ENCODE results near the gene RGS19.
"Not testable (repeated sequence)": the region's sequence is repeated elsewhere in the genome, so short reads cannot be mapped to it uniquely, and the experiment has no call there.

RGS19 gene, protein sequence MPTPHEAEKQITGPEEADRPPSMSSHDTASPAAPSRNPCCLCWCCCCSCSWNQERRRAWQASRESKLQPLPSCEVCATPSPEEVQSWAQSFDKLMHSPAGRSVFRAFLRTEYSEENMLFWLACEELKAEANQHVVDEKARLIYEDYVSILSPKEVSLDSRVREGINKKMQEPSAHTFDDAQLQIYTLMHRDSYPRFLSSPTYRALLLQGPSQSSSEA

GRCh38 chr20:64079273-64080012, at the start of gene RGS19:
TSS of gene RGS19 (minus strand) at chr20:64079518. CDS start at chr20:64076886, 2,632 bp downstream.
- H3K27ac ChIP-seq, result peak within 1 kb of the TSS; percentile 37
- TF ChIP-seq ZFX (IDR thresholded peaks at IDR 0.05; ENCODE audit: borderline replicate concordance), result no peak
- TF ChIP-seq, protein P1, sequence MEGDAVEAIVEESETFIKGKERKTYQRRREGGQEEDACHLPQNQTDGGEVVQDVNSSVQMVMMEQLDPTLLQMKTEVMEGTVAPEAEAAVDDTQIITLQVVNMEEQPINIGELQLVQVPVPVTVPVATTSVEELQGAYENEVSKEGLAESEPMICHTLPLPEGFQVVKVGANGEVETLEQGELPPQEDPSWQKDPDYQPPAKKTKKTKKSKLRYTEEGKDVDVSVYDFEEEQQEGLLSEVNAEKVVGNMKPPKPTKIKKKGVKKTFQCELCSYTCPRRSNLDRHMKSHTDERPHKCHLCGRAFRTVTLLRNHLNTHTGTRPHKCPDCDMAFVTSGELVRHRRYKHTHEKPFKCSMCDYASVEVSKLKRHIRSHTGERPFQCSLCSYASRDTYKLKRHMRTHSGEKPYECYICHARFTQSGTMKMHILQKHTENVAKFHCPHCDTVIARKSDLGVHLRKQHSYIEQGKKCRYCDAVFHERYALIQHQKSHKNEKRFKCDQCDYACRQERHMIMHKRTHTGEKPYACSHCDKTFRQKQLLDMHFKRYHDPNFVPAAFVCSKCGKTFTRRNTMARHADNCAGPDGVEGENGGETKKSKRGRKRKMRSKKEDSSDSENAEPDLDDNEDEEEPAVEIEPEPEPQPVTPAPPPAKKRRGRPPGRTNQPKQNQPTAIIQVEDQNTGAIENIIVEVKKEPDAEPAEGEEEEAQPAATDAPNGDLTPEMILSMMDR (IDR thresholded peaks at IDR 0.05), result no peak

GRCh38 chr20:64123517-64123916, 44.2 kb upstream of the RGS19 start:
- H3K27ac ChIP-seq, result not testable (repeated sequence)

DNA sequence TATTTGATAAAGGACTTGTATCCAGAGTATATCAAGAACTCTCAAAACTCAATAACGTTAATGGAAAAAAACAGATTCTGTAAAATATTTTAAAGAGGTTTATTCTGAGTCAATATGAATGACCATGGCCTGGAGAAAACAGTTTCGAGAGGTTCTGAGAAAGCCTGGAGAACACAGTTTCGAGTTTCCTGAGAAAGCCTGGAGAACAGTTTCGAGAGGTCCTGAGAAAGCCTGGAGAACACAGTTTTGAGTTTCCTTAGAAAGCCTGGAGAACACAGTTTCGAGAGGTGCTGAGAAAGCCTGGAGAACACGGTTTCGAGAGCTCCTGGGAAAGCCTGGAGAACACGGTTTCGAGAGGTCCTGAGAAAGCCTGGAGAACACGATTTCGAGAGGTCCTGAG, 43.6 kb upstream of the RGS19 start:
- not testable (repeated sequence) for H3K27ac ChIP-seq

DNA sequence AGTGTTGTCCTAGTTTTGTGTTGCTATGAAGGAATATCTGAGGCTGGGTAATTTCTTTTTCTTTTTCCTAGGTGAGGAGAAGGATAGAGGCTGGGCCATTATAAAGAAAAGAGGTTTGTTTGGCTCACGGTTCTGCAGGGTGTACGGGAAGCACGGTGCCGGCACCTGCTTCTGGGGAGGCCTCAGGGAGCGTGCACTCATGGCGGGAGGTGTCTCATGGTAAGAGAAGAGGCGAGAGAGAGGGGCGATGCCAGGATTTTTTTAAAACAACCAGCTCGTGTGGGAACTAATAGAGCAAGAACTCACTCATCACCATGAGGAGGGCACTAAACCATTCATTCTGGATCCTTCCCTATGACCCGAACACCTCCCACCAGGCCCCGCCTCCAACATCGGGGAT, 42.3 kb upstream of the RGS19 start:
- no peak overlapping the region for H3K27ac ChIP-seq
- no peak for TF ChIP-seq ZFX (IDR thresholded peaks at IDR 0.05; ENCODE audit: borderline replicate concordance)
- TF ChIP-seq, protein P1 (IDR thresholded peaks at IDR 0.05), result no peak

GRCh38 chr20:64119681-64120341, 40.5 kb upstream of the RGS19 start:
- TF ChIP-seq, protein P1 (IDR thresholded peaks at IDR 0.05), result no peak
- no peak for TF ChIP-seq ZFX (IDR thresholded peaks at IDR 0.05; ENCODE audit: borderline replicate concordance)
- H3K27ac ChIP-seq, result no peak overlapping the region

DNA sequence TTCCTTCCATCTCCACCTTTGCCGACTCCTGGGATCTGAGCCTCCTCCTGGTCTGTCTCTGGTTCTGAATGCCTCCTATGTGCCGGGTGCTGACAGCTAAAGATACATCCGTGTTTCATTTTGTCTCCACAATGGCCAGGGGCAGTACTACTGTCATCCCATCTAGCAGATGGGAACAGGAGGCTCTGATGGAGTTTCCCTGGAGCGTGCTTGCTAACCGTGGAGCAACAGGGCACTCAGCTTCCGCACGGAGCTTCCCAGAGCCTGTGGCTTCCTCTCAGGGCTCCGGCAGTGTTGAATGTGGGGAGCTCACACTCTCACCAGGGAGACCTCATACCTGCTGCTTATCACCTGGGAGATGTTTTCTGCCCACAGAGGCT, 40.0 kb upstream of the RGS19 start:
- no peak overlapping the region for H3K27ac ChIP-seq

GRCh38 chr20:64117432-64117777, 38.1 kb upstream of the RGS19 start:
- H3K27ac ChIP-seq, result not testable (repeated sequence)

More for the DNA sequence above, 40.0 kb upstream of the RGS19 start:
- TF ChIP-seq, protein P1 (IDR thresholded peaks at IDR 0.05), result no peak
- TF ChIP-seq ZFX (IDR thresholded peaks at IDR 0.05; ENCODE audit: borderline replicate concordance), result no peak

DNA sequence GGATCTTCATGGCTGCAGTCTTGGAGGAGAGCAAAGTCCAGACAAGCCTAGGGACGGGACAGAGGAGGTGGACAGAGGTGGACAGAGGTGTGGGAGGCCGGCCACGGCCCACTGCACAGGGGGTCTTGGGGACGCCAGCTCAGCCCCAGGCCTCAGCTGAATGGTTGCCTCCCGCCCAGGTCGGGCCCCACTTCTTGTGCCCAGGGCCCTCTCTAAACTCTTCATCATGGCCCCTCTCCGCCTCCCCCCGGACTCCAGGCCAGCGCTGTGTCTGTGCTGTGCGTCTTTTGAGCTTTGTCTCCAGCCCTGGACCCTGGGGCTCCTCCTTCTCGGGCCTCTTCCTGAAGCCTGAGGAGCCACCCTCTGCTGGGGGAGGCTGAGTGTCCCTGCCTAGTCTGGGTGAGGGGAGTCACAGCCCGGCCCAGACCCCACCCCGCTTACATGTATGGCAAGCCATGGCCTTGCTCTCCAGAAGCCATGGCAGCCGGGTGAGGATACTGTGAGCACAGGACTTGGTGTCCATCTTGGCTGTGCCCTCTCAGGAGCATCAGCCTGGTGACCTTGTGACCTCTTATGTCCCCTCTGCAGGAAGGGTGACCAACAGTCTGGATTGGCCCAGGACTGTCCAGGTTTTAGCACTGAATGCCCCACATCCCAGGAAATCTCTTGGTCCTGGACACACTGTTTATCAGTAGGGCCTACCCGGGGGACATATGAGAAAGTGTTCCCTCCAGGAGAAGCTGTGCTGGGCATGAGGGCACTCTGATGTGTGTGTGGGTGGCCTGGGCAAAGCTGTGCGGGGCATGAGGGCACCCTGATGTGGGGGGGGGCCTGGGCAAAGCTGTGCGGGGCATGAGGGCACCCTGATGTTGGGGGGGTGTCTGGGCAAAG, 37.5 kb upstream of the RGS19 start:
- H3K27ac ChIP-seq, result no peak overlapping the region
- TF ChIP-seq ZFX (IDR thresholded peaks at IDR 0.05; ENCODE audit: borderline replicate concordance), result no peak
- TF ChIP-seq, protein P1 (IDR thresholded peaks at IDR 0.05), result no peak
